HG03159 (cell line): ENCODE results near the gene MYO7B.

ENCODE experiments used
- ATAC-seq: cut with Tn5 transposase; IDR thresholded peaks from one replicate; pipeline ENCODE4 v1.9.1; 2021; ENCODE audit warnings: mild to moderate bottlenecking, moderate library complexity; ENCODE audit not compliant: unreplicated experiment

MYO7B gene

DNA sequence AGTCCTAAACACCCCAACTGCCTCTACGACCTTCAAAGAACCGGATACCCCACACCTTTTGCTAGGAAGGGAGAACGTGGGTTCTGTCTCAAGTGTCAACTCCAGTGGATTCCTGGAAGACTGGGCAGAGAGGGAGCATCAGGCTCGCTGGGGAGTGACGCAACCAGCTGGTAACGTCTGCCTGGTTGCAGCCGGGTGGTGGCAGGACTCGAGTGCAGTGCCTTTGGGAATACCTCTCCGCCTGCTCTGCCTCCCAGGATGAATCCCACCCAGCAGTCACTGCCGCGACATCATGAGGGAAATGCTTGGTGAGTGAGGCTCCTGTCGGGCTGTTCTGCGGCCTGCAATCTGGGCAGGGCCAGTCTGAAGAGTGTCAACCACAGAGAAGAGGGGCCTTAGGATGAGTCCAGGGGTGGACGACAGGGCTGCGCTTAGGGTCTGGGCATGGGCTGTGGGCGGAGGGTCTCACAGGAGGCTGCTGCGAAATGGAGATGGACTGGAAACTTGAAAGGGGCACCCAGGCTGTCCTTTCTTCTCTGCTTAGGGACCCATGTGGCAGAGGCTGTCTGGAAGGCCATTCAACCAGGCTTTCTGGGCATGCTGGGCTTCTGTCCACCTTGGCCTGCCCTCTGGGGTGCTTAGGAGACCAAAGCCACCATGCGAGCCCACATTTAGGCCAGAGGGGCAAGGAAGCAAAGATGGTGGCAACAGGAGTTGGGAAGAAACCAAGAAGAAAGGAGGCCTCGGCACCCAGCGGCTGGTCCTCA is 123.3 kb downstream of the MYO7B start:
- no peak for ATAC-seq

DNA sequence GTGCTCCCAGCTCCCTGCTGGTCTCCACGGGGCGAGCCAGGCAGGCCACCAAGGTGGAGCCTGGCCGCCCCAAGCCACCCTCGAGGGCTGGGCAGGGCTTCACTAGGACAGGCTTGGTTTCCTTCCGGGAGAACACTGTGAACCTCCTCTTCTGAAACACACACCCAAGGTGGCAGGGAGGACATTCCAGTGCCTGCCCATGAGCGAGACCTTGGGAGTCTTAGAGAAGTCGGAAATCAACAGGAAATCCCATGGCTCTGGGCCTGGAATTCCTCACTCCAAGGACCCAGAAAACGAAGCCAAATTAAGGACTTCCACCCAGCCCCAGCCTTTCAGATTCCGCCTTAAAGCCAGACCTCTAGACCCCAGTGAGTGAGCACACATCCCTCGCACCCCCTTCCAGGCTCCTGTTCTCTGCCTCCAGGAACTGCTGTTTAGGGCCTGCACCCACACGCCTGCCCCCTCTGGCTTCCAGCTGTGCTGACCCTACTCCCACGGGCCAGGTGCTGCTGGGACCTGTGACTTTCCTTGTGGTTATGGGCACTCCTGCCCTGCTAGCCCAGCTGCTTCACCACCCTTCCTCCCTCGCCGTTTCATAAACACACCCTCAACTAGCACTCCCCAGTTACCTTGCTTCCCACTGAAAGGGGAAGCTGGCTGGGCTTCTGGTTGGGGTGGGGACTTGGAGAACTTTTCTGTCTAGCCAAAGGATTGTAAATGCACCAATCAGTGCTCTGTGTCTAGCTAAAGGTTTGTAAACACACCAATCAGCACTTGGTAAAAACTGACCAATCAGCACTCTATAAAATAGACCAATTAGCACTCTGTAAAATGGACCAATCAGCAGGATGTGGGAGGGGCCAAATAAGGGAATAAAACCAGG is 124.2 kb downstream of the MYO7B start:
- ATAC-seq: no peak

DNA sequence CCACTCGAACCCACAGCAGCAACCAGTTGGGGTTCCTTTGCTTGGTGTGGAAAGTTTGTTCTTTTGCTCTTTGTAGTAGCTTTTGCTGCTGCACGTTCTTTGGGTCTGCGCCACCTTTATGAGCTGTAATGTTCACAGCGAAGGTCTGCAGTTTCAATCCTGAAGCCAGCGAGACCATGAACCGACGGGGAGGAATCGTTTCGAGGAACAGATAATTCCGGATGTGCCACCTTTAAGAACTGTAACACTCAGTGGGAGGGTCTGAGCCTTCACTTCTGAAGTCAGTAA is 124.8 kb downstream of the MYO7B start:
- no peak for ATAC-seq

DNA sequence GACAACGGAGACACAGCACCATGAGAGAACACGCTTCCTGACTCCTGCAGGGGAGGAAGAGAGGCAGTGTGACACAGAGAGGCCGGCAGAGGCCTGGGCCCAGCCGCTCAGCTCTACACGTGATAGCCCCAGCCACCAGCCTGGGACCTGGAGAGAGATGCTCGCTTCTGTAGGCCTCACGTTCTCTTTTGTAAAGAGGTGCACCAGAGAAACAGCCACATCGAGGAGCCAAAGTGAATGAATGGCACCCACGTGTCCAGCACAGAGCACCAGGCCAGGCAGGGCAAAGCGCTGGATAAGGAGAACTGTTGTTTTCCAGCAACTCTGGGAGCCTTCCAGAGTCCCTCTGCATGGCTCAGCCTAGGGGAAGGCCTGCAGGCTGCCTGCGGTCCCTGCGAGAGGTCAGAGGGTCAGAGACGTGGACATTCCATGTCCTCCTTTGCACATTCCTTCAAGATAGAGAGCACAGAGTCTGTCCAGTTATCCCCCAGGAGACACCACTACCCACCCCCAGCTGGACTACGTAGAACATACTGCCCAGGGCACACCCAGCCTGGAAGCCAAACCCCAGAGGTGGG is 125.7 kb downstream of the MYO7B start:
- ATAC-seq: no peak

DNA sequence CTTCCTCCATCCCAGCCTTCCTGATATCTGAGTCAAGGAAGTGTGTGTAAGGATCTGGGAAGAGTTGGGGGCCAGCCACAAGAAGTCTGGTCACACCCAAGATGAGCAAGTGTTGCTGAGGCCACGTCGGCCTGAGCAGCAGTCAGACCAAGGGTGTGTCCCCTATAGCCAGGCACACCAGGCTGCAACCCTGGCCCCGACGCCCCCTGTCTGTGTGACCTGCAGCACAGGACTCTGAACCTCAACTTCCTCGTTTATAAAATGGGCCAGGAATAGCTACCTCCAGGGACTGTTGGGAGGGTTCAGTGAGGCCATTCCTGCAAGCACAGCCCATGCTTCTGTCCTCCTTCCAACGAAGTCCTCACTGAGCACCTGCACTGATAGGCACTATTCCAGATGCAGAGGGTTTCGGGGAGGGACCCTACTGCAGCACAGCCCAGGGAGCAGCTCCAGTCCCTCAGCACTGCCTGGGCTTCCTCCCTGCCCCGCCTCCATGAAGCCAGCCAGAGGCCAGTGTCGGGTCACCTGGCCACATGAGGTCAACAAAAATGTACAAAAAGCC is 126.5 kb downstream of the MYO7B start:
- no peak for ATAC-seq

DNA sequence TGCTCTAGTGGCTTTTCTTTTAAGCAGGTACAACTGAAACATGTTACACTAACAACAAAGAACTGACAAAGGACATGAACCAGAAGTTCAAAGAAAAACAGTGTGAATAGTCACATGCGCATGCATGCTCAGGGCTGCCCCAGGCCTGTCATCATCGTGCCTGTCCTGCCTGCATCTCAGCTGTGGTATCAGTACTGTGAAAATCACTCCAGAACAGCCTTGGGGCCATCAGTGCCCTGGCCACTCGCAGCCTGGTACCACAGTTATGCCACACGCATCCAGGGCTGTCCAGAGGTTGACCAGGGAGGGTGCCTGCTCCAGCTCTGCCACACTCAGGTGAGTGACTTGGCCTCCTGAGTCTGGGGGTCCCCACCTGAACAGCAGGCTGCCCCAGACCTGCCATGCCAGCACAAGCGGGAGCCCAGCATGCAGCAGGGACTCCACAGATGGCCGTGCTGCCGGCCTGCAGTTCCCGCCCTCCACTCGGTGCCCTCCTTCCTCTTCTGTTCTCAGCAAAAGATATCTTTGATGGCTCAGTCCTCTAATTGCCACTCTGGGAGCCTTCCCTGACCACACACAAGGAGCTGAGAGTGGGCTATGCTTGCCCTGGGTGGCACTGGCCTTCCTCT is 127.6 kb downstream of the MYO7B start:
- no peak for ATAC-seq

DNA sequence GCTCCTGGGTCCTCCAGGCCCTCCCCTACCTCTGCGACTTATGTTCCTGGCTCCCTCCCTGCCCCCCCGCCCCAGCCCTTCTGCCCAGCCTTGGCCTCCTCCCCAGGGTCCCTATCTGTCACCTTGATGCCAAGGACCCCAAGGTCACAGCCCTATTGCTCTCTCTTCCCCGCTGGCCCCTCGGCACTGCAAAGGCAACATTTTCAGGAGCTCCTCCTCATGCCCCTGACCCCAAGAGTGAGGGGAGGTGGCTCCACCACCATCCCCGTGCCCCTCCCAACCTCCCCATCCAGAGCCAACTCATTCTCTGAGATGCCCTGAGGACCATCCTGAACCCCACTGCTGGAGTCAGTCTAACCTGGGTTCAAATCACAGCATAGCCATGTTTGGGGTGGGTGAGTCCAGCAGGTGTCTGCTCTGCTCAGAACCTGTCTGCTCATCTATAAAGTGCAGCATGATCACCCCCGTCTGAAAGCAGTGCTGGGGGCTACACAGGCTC is 128.1 kb downstream of the MYO7B start:
- ATAC-seq: no peak

DNA sequence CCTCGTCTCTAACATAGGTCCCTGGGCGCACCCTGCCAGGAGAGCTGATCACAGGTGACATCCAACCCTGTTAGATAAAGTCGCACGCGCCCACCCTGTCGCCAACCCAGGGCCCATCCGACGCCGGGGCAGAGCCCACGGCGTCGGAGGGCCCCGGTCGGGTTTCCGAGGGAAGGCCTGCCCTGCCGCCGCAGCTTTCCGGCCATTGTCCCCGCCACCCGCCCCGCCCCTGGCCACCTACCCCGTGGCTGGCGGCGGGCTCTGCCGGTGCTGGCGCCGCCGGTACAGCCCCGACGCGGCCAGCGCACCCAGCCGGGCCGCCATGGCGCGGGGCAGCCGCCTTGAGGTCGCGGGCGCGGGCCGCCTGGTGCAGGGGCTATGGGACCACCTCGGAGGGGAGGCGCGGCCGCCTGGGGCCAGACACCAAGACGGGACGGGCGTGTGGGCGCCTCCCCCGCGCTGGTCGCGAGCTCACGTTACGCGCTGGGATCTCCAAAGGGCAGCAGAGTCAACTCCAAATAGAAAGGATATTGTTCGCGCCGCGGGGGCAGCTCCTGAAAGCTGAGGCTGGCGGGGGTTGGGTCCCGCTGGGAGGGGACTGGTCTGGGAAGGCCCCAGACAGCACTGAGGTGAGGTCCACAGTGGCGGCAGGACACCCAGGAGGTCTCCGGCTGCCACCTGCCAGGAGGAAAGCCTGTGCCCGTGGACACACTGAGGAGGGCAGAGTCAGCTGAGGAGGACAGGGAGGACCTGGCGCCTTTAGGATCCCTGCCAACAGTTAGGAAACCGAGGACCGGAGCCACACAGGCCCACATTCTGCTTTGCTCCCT is 128.8 kb downstream of the MYO7B start:
- ATAC-seq: no peak

DNA sequence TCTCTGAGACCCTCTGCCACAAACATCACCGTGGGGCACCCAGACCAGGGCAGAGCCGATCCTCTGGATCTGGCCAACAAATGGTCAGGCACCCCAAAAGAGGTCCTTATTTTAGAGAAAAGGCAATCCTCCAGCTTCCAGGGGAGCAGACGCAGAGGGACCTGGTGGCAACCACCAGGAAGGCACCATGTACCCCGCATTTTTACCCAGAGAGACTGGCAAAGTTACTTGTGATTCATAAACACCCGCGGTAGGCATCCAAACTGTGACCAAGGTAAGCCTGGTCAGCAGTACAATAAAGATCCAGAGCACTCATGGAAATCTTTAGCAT is 129.4 kb downstream of the MYO7B start:
- ATAC-seq: no peak

DNA sequence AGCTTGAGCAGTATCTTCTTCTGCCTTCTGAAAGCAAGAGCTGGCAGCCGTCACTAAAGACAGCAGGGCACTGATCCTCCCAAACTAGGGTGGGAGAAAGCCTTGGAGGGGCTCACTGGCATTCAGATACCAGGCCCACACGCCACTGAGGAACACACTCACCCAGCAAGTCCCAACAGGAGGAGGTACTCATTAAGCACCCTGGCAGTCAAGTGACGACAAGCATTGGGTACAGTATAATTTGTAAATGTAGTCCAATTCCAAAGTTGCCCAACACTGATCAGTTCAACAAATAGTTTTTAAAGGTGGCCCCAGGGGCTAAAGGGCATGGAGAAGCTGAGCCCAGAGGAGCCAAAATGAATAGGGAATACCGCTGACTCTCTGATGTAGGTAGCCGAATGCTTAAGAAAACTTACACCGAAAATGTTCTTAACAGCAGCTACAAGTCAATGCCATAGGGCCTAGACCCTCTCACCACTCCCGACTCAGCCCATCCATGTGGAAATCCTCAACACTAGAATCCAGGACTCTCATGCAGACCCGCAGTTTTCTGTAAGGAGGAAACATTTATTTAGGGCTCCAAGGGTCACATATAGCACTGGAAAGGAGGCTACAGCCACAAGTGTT is 129.9 kb downstream of the MYO7B start:
- no peak for ATAC-seq

DNA sequence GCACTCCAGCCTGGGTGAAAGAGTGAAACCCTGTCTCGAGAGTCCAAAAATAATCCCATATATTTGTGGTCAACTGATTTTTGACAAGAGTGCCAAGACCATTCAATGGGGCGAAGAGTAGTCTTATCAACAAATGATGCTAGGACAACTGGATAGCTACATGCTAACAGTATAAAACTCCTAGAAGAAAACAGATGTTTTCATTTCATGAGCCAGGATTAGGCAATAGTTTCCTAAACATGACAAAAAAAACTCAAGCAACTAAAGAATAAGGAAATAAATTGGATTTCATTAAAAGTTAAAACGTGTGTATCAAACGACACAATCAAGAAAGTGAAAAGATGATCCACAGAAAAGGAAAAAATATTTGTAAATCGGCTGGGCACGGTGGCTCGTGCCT is 133.6 kb downstream of the MYO7B start:
- no peak for ATAC-seq

DNA sequence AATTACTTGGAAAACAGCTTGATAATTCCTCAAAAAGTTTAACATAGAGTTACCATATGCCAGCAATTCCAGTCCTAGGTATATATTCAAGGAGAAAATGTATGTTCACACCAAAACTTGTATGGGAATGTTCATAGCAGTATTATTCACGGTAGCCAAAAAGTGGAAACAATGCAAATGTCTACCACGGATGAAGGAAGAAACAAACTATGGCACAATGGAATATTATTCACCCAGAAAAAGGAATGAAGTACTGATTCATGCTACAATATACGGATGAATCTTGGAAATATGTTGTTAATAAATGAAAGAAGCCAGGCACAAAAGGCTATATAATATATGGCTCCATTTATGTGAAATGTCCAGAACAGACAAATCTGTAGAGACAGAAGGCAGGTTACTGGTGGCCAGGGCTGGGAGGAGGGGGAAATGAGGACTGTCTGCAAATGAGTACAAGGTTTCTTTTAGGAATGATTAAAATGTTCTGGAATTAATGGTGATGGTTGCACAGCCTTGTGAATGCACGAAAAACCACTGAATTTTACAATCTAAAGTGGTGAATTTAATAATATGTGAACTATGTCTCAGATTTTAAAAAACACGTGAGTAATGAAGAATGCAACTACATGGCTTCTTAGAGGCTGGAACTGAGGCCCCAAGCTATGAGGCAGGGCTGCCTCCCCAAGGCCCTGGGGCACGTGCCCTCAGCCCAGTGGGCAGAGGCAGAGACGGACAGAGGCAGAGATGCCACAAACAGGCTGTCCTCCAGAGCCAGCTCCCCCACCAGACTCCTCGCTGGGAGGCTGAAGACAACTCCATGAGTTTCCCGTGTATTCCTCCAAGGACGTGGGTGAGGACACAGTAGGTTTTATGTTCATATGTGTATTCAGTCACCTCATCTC is 134.8 kb downstream of the MYO7B start:
- no peak for ATAC-seq

DNA sequence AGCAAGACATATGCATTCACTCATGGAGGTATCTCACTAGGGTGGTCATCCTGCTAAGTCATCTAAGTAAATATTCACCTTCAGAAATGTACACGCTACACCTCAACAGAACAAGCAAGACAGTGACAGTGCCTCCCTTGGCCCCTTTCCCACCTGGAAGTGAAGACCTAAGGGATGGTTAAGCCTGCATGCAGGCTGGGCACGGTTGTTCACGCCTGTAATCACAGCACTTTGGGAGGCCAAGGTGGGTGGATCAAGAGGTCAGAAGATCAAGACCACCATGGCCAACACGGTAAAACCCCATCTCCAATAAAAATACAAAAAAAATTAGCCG is 135.4 kb downstream of the MYO7B start:
- ATAC-seq: no peak

DNA sequence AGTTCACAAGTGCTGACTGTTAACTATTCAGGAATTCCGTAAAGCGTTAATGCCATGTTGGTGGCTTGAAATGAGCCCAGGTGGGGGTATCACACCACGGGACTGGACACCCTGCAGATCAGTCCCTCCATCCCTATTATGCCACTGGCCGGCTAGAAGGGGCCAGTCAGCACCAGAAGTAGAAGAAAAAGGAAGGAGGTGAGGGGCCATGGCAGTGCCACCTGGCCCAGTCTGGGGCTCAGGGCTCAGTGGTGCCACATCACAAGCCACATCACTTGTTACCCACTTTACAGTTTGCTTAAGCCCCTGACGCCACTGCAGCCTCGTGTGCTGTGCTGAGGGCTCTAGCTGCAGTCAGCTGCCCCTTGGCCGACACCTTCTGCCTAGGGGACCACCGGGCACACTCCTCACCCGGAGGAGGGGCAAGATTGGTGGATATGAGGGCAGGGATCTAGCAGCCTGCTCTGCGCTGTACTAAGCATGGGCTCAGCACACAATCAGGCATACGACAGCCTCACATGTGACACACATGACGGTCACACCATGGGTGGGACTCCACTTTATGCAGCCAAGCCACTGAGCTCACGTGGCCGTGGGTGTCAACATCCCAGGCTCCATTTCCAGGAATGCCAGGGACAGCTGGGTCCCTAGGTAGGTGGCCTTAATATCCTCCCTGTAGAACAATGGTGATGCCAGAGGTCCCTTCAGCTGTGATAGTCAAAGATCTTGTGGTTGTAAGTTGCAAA is 136.2 kb downstream of the MYO7B start:
- ATAC-seq: no peak

DNA sequence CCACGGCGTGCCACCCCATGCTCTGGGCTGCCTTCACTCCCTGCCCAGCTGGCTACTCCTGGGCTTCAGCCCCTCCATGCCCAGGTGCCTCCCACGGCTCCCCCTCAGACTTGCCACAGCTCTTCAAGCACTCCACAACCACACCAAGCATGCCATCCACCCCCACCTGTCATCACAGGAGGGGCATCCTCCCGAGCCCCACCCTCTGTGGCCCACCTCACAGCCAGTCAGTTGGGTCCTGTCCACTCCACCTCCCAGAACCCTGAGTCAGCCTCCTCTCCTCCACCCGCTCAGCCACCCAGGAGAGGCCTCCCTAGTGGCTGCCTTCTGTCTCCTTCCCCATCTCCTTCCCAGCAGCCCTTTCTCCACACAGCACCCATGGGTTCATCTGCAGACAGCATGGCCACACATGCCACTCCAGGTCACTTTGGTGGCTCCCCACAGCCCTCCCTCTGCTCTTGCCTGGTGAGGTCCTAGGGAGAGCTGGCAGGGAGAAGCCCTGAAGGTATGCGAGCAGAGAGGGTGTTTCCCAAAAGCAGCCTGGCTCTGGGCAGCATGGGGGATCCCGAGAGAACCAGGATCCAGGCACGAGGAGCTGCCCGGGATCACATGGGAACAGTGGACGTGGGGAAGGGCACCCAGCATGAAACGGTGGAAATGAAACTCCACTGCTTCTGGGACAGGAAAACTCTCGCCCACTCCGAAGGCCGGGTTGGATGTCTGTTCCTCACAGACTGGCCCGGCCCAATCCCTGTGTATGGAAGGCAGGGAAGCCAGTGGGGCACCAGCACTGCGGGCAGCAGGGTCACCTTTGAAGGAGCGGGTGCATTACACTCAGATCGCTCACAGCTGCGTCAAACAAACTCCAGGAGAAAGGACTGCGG is 137.1 kb downstream of the MYO7B start:
- ATAC-seq: no peak

DNA sequence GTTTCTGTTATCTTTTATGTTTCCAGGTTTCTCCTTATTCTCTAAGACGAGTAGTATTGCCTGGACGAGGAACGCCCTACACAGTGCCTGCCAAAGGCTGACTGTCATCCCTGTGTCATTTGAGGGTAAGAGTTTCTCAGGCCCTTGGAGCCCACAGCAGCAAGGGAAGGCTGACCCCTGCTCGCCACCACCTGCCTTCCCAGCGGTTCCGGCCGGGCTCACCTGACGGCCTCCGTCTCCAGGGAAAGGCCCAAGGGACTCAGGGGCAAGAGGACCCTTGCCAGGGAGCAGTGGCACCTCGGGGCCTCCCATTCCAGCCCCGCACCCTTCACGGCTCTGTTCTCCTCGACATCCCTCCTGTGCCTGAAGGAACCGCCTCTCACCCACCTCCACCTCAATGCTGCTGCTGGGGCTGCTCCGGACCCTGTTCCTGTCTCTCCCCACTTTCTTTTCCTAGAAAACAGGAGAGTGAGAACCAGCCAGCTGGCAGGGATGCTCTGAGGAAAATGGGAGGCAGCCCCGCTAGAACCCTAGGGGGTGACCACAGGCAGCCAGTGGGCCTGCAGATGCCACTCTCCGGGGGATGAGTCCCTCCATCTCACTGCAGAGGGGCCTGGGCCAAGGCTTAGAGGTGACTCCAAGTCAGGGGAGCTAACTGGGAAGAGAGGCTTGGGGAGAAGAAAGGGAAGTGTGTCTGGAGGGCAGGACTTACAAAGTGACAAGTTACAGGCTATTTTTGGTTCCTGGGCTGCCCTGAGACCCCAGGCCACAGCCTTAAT is 138.0 kb downstream of the MYO7B start:
- no peak for ATAC-seq
